ENCODE data around the gene AMPH.
"Not testable (repeated sequence)": the region's sequence is repeated elsewhere in the genome, so short reads cannot be mapped to it uniquely, and the experiment has no call there.

The AMPH gene

DNA sequence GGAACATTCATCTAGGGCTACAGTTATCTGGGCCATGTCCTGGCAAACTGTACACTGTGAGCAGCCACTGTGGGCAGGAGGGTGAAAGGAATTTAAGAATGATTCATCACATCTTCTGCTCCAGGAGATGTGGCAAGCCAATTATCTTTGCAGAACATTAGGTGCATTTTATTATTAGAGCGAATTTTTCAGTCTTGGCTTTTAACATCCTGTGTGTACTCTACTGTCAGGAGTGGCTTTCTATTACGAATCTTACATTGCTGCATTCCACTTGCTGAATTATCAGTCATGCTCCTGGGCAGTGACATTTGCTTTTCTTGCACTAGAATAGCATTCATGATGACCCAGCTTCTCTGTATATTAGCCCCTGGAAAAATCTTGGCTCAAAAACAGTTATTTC is 248.5 kb downstream of the AMPH start:
- DNase-seq: peak; percentile 3

DNA sequence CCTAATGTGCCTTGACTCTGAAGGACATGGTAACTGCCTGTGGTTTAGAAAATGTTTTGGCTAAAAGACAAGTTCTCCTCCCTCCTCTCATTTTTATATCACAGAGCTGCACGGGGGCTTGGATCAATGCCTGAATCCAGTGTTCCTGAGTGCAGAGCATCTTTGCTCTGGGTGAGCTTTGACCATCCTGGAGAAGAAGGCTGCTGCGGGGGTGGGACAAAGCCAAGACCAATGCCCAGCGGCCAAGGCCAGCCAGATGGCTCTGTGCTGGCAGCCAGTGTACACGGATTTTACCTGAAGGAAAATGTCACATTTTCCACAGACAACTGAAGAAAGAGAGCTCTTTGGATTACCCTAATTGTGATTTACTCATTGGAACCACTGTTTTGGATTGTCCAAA is 255.7 kb downstream of the AMPH start:
- no peak for DNase-seq

DNA sequence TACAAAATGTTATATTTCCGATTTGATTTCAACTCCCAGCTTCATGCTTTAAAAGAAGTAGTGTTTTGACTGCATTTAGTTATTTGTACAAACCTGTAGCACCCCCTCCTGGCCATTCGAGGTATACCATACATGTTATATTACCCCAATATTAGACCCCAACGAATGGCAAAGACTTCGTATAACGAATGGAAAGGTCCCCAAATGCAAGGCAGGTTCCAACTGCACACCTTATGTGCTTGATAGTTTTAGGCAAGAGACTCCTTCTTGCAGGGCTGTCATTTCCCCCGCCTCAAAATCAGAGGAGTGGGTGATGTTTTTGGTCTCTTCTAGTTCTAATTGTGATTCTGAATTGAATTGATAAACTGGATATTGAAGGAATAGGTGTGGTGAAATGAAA is 256.7 kb downstream of the AMPH start:
- DNase-seq: peak; percentile 11

DNA sequence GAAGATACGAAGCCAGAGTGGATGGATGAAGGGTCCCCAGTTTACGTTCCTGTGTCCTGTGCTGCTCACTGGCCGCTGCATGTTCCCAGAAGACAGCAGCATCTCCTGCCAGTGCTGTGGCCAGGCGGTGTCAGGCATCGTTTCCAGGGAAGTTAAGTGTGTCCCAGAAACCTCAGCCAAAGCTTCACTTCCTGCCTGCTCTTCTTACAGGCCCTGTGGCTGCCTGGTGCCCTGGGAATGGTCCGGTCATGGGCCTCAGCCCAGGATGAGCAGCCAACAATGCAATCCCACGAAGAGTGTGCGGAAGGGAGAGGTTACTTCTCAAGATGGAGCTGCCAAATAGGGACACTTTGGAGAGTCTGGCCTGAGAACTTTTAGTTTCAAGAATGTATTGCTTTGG is 258.0 kb downstream of the AMPH start:
- DNase-seq: no peak

DNA sequence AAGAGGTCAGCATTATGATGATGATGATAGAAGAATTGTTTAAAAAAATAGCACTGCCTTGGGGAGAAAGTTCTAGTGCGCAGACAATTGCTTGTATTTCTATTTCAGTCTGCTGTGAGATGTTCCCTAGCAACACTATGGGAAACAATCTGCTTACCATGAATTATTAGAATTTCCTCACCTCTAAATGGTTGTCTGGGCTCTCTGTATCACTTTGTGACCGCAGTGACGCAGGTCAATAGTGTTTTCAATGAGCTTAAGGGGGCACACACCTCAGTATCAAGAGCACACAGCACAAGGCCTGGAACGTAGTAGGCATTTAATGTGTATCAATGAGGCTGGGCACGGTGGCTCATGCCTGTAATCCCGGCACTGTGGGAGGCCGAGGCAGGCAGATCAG is 258.9 kb downstream of the AMPH start:
- no peak for DNase-seq

DNA sequence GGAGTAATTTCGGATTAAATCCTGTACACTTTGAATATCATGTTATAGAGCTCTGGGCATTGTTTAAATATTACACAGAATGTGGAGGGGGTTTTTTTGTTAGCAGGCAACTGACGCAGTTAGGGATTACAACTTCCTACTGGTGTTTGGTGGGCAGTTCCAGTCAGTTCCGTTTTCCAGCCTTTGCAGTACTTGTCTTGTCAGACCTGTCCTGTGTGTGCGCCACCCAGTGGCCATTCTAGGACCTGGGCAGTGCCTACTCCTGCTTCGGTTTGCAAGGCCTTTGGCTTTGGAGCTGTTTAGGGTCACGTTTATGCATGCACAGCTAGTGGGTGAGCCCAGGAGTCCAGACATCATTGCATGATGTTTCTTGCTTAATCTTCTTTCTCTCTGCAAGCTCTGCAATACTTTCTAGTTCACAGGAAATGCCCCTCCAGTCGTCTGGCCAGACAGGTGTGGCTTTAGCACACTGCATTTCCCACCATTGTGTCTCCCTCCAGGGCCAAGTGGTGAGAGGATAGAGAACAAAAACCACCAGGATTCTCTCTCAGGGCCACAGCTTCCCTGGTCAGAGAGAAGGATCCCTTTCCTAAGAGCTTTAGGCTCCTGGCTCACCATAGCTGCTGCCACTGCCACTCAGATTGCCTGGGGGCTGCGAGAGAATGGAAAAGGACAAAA is 261.2 kb downstream of the AMPH start:
- DNase-seq: no peak

DNA sequence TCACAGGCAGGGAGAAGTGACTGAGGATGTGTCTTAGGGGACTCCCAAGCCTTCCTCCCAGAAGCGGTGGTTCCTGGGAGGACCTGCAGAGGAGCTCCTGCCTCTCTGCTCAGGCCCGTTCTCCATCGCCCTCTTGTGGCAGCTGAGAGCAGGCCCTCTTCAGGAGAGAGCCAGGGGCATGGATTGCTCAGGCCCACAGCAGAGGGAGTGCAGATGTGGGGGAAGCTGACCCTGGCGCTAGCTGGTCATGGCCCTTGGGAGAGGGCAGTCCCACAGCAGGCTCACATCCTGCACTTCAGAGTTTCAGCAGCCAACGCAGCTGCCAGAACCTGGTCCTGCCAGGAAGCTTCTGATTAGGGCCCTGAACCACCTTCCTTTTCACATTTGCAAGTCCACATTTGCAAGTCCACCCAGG is 263.0 kb downstream of the AMPH start:
- DNase-seq: peak; percentile 56

DNA sequence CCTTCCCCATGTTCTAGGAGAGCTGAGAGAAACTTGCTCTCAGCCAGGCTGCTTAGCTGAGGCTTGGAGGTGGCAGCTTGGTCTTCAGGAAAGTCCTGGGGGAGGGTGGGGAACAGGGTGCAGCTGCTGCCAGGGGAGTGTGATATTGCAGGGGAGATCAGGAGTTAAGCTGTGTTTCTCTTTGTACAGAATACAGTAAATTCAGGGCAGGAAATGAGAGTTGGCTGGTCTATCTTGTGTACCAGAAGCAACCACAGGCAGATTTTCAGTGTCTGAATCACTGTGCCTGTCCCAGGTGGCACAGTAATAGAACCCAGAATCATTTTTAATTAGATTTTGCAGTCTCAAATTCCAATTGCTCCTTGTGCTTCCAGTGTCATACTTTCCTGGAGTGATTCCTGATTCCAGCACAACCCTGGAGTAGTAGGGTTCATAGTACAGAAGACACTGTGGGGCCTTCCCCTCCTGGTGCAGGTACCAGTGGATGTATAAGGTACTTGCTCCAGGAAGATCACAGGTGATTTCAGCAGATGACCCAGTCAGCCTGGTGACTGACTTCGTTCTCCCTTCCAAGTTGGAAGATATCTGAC is 263.8 kb downstream of the AMPH start:
- DNase-seq: no peak

DNA sequence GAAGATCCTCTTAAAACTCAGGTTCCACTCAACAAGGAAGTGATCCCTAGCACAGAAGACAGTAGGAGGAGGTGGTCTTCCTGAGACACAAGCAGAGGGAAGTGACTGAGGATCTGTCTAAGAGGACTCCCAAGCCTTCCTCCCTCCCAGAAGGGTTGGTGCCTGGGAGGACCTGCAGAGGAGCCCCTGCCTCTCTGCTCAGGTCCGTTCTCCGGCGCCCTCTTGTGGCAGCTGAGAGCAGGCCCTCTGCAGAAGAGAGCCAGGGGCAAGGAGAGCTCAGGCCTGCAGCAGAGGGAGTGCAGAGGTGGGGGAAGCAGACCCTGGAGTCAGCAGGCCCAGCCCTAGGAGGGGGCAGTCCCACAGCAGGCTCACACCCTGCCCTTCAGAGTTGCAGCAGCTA is 267.8 kb downstream of the AMPH start:
- not testable (repeated sequence) for DNase-seq

DNA sequence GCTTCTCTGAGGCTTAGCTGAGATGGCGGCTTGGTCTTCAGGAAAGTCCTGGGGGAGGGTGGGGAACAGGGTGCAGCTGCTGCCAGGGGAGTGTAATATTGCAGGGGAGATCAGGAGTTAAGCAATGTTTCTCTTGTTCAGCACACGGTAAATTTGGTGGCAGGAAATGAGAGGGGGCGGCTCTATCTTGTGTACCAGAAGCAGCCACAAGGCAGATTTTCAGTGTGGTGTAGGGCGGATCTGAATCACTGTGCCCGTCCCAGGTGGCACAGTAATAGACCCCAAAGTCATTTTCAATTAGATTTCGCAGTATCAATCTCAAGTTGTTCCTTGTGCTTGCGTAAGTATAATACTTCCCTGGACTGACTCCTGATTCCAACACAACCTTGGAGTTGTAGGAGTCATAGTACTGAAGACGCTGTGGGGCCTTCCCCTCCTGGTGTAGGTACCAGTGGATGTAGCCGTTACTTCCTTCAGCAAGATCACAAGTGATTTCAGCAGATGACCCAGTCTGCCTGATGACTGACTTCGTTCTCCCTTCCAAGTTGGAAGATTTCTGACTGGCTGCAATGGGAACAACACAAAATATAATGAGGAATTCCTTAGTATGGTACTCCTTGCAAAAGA is 268.4 kb downstream of the AMPH start:
- DNase-seq: not testable (repeated sequence)

DNA sequence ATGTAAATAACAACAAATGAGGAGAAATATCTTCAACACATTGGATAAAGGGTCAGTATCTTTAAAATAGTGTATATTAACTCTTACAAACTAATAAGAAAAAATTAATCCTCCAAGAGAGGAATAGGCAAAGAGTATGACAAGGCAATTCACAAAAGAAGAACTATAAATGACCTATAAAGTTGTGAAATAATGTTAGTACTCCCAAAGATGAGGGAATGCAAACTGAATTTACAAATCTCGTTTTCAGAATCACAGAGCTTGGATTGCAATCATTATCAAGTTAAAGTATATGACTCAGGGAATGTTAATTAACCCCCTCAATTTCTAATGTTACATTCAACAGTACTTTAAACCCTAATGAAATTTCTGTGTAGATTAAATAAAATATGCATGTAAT is 270.4 kb downstream of the AMPH start:
- no peak for DNase-seq

DNA sequence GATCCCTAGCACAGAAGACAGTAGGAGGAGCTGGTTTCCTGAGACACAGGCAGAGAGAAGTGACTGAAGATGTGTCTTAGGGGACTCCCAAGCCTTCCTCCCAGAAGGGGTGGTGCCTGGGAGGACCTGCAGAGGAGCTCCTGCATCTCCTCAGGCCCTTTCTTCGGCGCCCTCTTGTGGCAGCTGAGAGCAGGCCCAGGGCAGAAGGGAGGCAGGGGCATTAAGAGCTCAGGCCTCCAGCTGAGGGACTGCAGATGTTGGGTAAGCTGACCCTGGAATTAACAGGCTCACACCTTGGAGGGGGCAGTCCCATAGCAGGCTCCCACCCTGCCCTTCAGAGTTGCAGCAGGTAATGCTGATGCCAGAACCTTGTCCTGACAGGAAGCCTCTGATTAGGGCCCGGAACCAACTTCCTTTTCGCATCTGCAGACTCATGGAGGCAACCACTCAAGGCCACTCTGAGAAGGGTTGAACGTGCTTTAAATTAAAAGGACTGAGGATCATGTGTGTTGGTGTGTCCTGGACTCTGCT is 272.0 kb downstream of the AMPH start:
- not testable (repeated sequence) for DNase-seq

DNA sequence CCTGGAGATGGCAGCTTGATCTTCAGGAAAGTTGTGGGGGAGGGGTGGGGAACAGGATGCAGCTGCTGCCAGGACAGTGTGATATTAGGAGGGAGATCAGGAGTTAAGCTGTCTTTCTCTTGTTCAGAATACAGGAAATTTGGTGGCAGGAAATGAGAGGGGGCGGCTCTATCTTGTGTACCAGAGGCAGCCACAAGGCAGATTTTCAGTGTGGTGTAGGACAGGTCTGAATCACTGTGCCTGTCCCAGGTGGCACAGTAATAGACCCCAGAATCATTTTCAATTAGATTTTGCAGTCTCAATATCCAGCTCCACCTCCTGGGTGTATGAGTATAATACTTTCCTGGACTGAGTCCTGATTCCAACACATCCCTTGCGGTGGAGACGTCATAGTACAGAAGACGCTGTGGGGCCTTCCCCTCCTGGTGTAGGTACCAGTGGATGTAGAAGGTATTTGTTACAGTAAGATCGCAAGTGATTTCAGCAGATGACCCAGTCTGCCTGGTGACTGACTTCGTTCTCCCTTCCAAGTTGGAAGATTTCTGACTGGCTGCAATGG is 272.8 kb downstream of the AMPH start:
- not testable (repeated sequence) for DNase-seq

DNA sequence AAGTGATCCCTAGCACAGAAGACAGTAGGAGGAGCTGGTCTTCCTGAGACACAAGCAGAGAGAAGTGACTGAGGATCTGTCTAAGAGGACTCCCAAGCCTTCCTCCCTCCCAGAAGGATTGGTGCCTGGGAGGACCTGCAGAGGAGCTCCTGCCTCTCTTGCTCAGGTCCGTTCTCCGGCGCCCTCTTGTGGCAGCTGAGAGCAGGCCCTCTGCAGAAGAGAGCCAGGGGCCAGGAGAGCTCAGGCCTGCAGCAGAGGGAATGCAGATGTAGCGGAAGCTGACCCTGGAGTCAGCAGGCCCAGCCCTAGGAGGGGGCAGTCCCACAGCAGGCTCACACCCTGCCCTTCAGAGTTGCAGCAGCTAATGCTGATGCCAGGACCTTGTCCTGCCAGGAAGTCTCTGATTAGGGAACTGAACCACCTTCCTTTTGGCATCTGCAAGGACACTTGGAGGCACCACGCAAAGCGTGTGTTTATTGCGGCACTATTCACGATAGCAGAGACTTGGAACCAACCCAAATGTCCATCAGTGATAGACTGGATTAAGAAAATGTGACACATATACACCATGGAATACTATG is 276.8 kb downstream of the AMPH start:
- not testable (repeated sequence) for DNase-seq

DNA sequence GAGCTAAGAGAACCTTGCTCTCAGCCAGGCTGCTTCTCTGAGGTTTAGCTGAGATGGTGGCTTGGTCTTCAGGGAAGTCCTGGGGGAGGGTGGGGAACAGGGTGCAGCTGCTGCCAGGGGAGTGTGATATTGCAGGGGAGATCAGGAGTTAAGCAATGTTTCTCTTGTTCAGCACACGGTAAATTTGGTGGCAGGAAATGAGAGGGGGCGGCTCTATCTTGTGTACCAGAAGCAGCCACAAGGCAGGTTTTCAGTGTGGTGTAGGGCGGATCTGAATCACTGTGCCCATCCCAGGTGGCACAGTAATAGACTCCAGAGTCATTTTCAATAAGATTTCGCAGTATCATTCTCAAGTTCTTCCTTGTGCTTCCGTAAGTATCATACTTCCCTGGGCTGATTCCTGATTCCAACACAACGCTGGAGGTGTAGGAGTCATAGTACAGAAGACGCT is 277.7 kb downstream of the AMPH start:
- DNase-seq: not testable (repeated sequence)

DNA sequence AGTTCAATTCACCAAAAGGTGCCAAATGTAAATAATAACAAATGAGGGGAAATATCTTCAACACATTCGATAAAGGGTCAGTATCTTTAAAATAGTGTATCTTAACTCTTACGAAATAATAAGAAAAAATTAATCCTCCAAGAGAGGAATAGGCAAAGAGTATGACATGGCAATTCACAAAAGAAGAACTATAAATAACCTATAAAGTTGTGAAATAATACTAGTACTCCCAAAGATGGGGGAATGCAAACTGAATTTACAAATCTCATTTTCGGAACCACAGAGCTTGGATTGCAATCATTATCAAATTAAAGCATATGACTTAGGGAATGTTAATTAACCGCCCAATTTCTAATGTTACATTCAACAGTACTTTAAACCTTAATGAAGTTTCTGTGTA is 279.6 kb downstream of the AMPH start:
- no peak for DNase-seq

DNA sequence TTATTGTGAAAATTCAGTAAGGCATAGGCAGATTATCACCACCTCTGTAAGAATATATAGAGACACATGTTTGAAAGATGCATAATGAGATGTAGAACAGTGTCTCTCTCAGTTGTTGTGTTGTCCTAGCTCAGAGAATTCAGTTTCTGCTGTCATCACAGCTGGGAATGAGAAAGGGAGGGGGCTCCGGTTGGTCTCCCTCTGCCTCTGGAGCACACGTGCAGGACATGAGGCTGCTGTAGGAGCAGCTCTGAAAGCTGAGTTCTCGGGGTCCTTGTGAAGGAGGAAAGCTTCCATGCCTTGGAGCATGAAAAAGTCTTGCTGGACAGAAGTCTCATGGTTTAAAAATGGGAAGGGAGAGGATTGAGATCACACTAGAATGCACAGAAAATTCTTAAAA is 280.4 kb downstream of the AMPH start:
- not testable (repeated sequence) for DNase-seq

DNA sequence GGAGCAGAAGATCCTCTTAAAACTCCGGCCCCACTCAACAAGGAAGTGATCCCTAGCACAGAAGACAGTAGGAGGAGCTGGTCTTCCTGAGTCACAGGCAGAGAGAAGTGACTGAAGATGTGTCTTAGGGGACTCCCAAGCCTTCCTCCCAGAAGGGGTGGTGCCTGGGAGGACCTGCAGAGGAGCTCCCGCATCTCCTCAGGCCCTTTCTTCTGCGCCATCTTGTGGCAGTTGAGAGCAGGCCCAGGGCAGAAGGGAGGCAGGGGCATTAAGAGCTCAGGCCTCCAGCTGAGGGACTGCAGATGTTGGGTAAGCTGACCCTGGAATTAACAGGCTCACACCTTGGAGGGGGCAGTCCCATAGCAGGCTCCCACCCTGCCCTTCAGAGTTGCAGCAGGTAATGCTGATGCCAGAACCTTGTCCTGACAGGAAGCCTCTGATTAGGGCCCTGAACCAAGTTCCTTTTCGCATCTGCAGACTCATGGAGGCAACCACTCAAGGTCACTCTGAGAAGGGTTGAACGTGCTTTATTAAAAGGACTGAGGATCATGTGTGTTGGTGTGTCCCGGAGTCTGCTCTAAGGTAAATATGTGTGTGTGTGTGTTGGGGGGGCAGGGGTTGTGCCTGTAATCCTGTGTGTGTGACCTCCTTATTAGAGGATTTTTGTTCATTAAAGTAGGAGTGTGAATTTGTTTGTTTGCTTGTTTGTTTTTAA is 281.1 kb downstream of the AMPH start:
- not testable (repeated sequence) for DNase-seq

DNA sequence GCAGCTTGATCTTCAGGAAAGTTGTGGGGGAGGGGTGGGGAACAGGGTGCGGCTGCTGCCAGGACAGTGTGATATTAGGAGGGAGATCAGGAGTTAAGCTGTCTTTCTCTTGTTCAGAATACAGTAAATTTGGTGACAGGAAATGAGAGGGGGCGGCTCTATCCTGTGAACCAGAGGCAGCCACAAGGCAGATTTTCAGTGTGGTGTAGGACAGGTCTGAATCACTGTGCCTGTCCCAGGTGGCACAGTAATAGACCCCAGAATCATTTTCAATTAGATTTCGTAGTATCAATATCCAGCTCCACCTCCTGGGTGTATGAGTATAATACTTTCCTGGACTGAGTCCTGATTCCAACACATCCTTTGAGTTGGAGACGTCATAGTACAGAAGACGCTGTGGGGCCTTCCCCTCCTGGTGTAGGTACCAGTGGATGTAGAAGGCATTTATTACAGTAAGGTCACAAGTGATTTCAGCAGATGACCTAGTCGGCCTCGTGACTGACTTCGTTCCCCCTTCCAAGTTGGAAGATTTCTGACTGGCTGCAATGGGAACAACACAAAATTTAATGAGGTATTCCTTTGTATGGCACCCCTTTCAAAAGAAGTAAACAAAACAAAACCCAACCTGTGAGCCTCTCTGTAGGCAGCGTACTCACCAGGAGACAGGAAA is 281.9 kb downstream of the AMPH start:
- not testable (repeated sequence) for DNase-seq

DNA sequence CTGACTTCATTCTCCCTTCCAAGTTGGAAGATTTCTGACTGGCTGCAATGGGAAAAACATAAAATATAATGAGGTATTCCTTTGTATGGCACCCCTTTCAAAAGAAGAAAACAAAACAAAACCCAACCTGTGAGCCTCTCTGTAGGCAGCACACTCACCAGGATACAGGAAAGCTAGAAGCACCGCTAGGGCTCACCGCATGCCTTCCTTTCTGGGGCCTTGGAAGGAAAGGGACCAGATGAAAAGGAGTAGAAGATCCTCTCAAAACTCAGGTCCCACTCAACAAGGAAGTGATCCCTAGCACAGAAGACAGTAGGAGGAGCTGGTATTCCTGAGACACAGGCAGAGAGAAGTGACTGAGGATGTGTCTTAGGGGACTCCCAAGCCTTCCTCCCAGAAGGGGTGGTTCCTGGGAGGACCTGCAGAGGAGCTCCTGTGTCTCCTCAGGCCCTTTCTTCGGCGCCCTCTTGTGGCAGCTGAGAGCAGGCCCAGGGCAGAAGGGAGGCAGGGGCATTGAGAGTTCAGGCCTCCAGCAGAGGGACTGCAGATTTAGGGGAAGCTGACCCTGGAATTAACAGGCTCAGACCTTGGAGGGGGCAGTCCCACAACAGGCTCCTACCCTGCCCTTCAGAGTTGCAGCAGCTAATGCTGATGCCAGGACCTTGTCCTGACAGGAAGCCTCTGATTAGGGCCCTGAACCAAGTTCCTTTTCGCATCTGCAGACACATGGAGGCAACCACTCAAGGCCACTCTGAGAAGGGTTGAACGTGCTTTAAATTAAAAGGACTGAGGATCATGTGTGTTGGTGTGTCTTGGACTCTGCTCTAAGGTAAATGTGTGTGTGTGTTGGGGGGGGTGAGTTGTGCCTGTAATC is 285.6 kb downstream of the AMPH start:
- not testable (repeated sequence) for DNase-seq

DNA sequence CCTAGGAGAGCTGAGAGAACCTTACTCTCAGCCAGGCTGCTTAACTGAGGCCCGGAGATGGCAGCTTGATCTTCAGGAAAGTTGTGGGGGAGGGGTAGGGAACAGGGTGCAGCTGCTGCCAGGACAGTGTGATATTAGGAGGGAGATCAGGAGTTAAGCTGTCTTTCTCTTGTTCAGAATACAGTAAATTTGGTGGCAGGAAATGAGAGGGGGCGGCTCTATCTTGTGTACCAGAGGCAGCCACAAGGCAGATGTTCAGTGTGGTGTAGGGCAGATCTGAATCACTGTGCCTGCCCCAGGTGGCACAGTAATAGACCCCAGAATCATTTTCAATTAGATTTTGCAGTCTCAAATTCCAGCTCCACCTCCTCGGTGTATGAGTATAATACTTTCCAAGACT is 286.4 kb downstream of the AMPH start:
- not testable (repeated sequence) for DNase-seq
